Mucosa of stomach (tissue), 1 donor: ENCODE measurements around the gene MARCHF9.

Experiments
- H3K27me3 ChIP-seq: one replicate; pipeline ENCODE4 v1.7.0; 2013; ENCODE audit warnings: mild to moderate bottlenecking, low read length; ENCODE audit not compliant: control insufficient read depth, insufficient read depth
- H3K36me3 ChIP-seq: one replicate; pipeline ENCODE4 v1.7.0; 2013; ENCODE audit warnings: low read length; ENCODE audit not compliant: control insufficient read depth, insufficient read depth
- H3K4me1 ChIP-seq: one replicate; pipeline ENCODE4 v1.7.0; 2013; ENCODE audit warnings: mild to moderate bottlenecking, low read length; ENCODE audit not compliant: control insufficient read depth, insufficient read depth
- H3K4me3 ChIP-seq: one replicate; pipeline ENCODE4 v1.7.0; 2013; ENCODE audit warnings: low read length
- H3K9ac ChIP-seq: one replicate; pipeline ENCODE4 v1.7.0; 2013; ENCODE audit warnings: mild to moderate bottlenecking, low read length, moderate library complexity
- H3K9me3 ChIP-seq: one replicate; pipeline ENCODE4 v1.7.0; 2013; ENCODE audit warnings: mild to moderate bottlenecking, low read length, moderate library complexity; ENCODE audit not compliant: control insufficient read depth
- donor health status: Pancreatic carcinoma.

MARCHF9 gene

GRCh38 chr12:57735952-57736740 is 18.8 kb upstream of the MARCHF9 start:
- H3K4me3 ChIP-seq, result no peak overlapping the region
- H3K9ac ChIP-seq, result no peak overlapping the region
- H3K9me3 ChIP-seq, result no peaks in the 10 kb centered on the region
- peaks cover 93% of the 10 kb centered on the region for H3K27me3 ChIP-seq
- H3K4me1 ChIP-seq, result peaks cover 15% of the 10 kb centered on the region
- no peaks in the 10 kb centered on the region for H3K36me3 ChIP-seq

DNA sequence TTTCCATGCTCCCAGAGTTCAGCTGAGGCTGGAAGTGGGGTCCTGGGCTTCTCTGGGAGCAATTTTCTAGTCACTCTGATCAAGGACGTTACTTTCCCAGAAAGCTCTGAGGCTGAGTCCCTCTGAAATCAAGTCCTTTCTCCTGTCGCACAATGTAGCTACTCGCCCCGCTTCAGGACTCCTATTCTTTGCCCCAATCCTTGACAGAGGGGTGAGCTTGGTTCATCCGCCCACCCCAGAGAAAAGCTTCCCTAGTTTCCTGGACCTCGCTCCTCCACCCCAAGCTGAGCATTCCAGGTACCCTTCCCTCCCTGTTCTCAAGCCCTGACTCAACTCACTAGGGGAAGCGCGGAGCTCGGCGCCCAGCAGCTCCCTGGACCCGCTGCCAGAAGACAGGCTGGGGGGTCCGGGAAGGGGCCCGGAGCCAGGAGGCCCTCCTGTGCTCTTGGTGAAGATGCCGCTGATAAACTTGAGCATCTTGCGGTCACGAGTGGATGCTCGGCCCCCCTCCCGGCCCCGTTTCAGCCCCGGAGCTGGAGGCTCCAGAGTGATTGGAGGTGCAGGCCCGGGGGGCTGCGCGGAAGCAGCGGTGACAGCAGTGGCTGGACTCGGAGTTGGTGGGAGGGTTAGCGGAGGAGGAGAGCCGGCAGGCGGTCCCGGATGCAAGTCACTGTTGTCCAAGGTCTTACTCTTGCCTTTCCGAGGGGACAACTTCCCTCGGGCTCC is 18.0 kb upstream of the MARCHF9 start:
- Histone ChIP-seq H3K4me3 (no peak overlapping the region), H3K9me3 (no peaks in the 10 kb centered on the region), H3K9ac (no peak overlapping the region), H3K36me3 (no peaks in the 10 kb centered on the region), H3K27me3 (peaks cover 93% of the 10 kb centered on the region), H3K4me1 (peaks cover 15% of the 10 kb centered on the region)

GRCh38 chr12:57737467-57738460 is 17.1 kb upstream of the MARCHF9 start:
- Histone ChIP-seq H3K9ac (no peak overlapping the region), H3K4me3 (no peak overlapping the region), H3K27me3 (peaks cover 91% of the 10 kb centered on the region), H3K36me3 (no peaks in the 10 kb centered on the region), H3K9me3 (no peaks in the 10 kb centered on the region), H3K4me1 (peaks cover 18% of the 10 kb centered on the region)

GRCh38 chr12:57738661-57739237 is 16.2 kb upstream of the MARCHF9 start, which contains the start of gene AGAP2:
TSS of gene AGAP2 (minus strand) at chr12:57738742. CDS start at chr12:57738246, 496 bp downstream.
- Histone ChIP-seq H3K9me3 (no peaks in the 10 kb centered on the region), H3K4me1 (peaks cover 18% of the 10 kb centered on the region), H3K9ac (no peak within 1 kb of the TSS), H3K4me3 (no peak within 1 kb of the TSS), H3K27me3 (peaks cover 81% of the 10 kb centered on the region), H3K36me3 (no peaks in the 10 kb centered on the region)

GRCh38 chr12:57739387-57739786 is 15.5 kb upstream of the MARCHF9 start:
- Histone ChIP-seq H3K4me1 (peaks cover 22% of the 10 kb centered on the region), H3K9ac (no peak overlapping the region), H3K9me3 (no peaks in the 10 kb centered on the region), H3K27me3 (peaks cover 75% of the 10 kb centered on the region), H3K4me3 (no peak overlapping the region), H3K36me3 (no peaks in the 10 kb centered on the region)

GRCh38 chr12:57739914-57740538 is 14.9 kb upstream of the MARCHF9 start:
- no peak overlapping the region for H3K4me3 ChIP-seq
- no peak overlapping the region for H3K9ac ChIP-seq
- H3K27me3 ChIP-seq, result peaks cover 68% of the 10 kb centered on the region
- peaks cover 19% of the 10 kb centered on the region for H3K4me1 ChIP-seq
- no peaks in the 10 kb centered on the region for H3K36me3 ChIP-seq
- H3K9me3 ChIP-seq, result no peaks in the 10 kb centered on the region

DNA sequence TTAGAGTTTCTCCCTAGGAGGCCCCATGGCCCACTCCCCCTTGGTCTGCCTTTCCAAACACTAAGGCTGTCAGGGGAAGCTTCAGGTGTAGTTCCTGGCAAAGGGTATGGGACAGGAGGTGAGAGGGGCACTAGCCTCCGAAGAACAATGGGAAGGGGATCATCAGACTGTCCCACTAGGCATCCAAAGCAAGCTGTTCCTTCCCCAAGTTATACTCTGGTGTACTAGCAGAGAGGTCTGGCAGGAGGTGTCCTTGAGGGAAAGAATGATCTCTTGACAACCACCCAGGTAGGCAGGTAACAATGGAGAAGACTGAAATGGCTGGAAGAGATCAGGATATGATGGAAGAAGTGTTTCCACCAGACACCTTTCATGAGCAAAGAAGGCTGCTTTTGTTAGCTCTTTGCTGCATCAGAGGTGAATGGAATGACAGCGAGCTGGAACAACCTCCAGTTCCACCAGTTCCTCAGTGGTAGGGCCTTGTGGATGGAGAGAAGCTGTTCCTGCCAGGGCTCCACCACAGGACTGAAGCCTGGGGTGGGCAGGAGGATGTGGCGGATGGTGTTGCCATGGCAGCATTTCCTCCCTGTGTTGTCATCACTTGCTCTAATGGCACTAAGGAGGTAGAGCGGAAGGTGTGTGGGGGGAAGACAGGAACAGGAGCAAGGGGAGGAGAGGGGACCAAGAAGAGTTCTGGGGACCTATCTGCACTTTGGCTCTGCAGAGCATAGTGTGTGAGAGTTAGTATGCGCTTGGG is 14.1 kb upstream of the MARCHF9 start:
- H3K9me3 ChIP-seq, result no peaks in the 10 kb centered on the region
- no peak overlapping the region for H3K9ac ChIP-seq
- H3K4me1 ChIP-seq, result peaks cover 18% of the 10 kb centered on the region
- no peak overlapping the region for H3K4me3 ChIP-seq
- no peaks in the 10 kb centered on the region for H3K36me3 ChIP-seq
- peaks cover 60% of the 10 kb centered on the region for H3K27me3 ChIP-seq

DNA sequence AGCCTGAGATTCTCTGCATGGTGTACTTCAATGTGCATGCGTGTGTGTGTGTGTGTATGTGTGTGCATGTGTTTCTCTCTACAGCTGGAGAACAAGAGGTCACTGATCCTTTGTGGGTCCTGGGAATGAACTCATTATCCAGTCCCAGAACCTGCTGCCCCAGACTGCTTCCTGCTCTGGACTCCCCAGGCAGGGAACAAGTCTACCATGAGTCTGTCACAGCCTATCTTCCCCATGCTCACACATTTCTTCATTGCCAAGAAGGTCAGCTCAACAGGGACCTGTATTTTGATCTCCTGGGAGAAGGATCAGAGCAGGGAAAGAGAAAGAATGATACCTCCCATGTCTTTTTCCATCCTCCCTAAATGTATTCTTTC is 13.5 kb upstream of the MARCHF9 start:
- H3K36me3 ChIP-seq, result no peaks in the 10 kb centered on the region
- peaks cover 22% of the 10 kb centered on the region for H3K4me1 ChIP-seq
- H3K4me3 ChIP-seq, result no peak overlapping the region
- no peaks in the 10 kb centered on the region for H3K9me3 ChIP-seq
- peaks cover 54% of the 10 kb centered on the region for H3K27me3 ChIP-seq
- H3K9ac ChIP-seq, result no peak overlapping the region

- H3K9ac ChIP-seq, result no peak overlapping the region
- peaks cover 48% of the 10 kb centered on the region for H3K27me3 ChIP-seq
- peaks cover 19% of the 10 kb centered on the region for H3K4me1 ChIP-seq
- H3K36me3 ChIP-seq, result no peaks in the 10 kb centered on the region
- no peak overlapping the region for H3K4me3 ChIP-seq
- no peaks in the 10 kb centered on the region for H3K9me3 ChIP-seq
These were observed 12.8 kb upstream of the MARCHF9 start for GRCh38 chr12:57741844-57742738.

DNA sequence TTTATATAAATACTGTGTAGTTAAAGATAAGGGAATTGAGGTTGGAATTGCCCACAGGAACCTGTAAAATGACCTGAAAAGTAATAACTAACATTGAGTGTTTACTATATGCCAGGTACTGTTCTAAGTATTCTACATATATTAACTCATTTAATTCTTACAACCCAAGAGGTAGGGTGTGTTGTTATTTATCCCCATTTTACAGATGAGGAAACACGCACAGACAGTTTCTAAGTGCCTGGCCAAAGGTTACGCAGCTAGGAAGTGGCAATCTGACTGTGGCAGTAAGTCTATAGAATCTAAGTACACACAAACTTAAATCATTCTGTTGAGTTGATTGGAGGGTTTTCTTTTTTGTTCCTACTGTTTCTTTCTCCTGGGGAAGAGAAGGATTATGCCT is 11.1 kb upstream of the MARCHF9 start:
- Histone ChIP-seq H3K4me1 (peaks cover 16% of the 10 kb centered on the region), H3K27me3 (peaks cover 32% of the 10 kb centered on the region), H3K4me3 (no peak overlapping the region), H3K36me3 (no peaks in the 10 kb centered on the region), H3K9ac (no peak overlapping the region), H3K9me3 (no peaks in the 10 kb centered on the region)
